GM19099 (cell line): ENCODE data around the gene TOP2A.

Experiments
- POLR2A ChIP-seq: IDR thresholded peaks from 3 replicates; pipeline ENCODE4 v1.6.1; 2011; ENCODE audit warnings: low read depth; ENCODE audit not compliant: insufficient read length; ENCODE audit errors: extremely low read depth

The TOP2A gene

DNA sequence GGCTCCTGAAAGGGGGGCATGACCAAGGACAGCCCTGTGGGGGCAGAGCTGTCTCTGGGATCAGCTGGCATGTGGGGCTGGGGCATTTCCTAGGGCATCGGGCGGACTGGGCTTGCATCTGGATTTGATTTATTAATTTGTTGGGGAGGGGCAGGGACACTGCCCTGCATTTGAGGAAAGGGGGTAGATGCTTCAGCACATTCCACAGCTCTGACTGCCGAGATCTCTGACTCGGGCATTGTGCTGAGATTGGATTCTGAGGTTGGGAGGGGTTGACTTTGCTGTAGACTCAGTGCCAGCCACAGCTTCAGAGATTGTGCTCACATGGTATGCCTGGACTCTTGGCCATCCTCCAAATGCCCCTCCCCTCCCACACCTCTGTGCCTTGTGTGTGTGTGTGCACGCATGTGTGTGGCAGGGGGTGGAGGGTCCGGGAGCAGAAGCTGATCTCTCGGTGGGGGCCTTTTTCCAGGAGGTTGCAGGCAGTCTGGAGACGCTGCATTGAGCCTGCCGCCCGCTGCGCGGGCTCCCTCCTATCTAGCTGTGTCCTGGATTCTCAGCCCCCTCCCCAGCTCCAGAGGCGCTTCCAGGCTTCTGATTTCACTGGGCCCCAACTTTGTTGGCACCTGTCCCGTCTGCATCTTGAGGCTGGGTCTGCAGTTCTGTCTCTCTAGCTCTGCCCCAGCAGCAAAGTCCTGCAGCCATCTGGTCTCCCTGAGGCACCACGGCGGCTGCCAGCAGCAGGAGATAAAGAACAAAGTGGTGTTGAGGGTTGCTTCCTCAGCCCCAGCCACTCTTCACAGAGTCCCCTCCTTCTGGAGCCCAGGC, 40.5 kb upstream of the TOP2A start:
- TF ChIP-seq POLR2A, result no peak

- no peak for TF ChIP-seq POLR2A
These were observed 39.7 kb upstream of the TOP2A start for GRCh38 chr17:40457369-40457768.

DNA sequence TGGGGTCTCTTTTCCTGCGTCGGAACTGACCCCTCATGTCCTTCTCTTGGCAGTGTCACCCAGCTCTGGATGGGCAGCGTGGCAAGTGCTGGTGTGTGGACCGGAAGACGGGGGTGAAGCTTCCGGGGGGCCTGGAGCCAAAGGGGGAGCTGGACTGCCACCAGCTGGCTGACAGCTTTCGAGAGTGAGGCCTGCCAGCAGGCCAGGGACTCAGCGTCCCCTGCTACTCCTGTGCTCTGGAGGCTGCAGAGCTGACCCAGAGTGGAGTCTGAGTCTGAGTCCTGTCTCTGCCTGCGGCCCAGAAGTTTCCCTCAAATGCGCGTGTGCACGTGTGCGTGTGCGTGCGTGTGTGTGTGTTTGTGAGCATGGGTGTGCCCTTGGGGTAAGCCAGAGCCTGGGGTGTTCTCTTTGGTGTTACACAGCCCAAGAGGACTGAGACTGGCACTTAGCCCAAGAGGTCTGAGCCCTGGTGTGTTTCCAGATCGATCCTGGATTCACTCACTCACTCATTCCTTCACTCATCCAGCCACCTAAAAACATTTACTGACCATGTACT, 38.8 kb upstream of the TOP2A start:
- no peak for TF ChIP-seq POLR2A

DNA sequence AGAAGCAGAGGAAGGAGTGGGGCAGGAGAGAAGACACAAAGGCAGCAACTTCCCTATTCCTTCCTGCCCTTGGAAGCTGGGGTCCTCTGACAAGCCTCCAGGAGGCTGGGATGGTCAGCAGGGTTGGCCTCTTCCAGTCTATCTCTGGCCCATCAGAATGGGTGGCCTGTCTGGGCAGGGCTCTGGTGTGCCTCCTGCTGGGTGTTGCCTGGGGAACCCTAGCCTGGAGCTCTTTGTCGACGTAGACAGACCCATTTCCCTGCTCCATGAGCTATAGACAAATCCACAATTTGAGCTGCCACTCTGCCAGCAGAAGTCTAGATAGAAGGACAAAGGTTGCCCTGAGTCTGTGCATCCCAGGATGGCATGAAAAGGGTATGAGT, 36.9 kb upstream of the TOP2A start:
- TF ChIP-seq POLR2A, result no peak

GRCh38 chr17:40453881-40454612, 36.4 kb upstream of the TOP2A start:
- no peak for TF ChIP-seq POLR2A

DNA sequence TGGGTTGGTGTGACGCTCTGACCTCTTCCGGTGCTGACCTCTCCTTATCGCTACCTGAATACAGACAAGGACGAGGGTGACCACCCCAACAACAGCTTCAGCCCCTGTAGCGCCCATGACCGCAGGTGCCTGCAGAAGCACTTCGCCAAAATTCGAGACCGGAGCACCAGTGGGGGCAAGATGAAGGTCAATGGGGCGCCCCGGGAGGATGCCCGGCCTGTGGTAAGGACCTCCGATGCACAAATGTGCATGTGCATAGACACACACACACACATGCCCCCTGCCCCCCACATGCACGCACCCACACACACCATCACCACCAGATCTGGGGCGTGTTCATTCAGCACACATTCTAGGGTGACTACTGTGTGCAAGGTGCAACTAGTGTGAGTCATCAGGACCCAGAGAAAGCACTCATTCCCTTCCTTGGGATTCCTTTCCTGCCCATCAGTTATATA, 35.3 kb upstream of the TOP2A start:
- no peak for TF ChIP-seq POLR2A

- no peak for TF ChIP-seq POLR2A
These were observed 34.6 kb upstream of the TOP2A start for GRCh38 chr17:40452216-40452787.

DNA sequence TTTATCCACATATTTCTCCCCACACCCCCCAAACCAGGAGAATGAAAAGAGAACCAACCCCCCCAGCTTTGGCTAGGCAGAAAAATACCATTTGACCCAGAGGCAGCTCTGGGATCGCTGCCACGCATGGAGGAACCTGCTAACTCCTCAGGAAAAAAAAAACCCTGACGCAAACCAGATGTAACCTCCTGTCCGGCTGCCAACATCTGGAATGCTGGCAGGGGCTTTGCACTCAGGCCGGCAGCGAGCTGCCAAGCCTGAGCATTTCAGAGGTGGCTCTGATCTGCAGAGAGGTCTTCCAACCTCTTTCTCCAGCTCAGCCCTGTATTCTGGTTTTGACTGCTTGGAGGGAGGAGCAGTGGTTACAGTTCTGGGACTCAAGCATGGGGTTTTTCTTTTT, 33.7 kb upstream of the TOP2A start:
- TF ChIP-seq POLR2A, result no peak

DNA sequence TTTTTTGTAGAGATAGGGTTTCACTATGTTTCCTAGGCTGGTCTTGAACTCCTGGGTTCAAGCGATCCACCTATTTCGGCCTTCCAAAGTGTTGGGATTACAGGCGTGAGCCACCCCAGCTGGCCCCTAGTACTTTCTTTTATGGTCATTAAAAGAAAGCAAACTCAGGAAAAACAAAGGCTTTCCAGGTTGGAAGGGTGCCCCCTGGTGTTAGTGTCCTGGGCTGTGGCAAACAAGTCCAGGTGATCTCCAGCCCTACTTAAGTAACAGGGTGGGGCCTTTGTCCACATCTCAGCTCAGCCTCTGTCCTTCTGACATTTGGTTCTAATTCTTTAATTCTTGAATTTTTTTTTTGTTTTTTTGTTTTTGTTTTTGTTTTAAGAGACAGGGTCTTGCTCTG, 32.5 kb upstream of the TOP2A start:
- no peak for TF ChIP-seq POLR2A

GRCh38 chr17:40448639-40449261, 31.1 kb upstream of the TOP2A start:
- TF ChIP-seq POLR2A, result no peak

DNA sequence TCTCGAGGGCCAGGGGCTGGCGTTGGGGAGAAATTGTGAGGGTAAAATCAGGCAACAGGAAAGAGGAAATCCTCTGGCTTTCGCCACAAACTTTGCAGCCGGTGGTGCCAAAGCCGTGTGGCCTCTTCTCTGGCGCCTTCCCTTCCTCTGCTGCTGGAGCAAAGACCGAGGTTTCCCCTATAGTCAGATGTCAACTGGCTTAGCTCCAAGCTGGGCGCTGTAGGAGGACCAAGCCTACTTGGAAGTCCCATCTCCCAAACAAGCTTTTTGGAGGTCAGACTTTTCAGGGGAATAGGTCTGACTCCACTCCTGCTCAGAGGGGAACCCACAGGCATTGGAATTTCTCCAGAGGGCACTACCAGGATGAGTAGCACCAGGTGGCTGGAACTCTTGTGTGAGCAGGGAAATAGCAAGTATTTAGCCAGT, 30.5 kb upstream of the TOP2A start:
- TF ChIP-seq POLR2A, result no peak

DNA sequence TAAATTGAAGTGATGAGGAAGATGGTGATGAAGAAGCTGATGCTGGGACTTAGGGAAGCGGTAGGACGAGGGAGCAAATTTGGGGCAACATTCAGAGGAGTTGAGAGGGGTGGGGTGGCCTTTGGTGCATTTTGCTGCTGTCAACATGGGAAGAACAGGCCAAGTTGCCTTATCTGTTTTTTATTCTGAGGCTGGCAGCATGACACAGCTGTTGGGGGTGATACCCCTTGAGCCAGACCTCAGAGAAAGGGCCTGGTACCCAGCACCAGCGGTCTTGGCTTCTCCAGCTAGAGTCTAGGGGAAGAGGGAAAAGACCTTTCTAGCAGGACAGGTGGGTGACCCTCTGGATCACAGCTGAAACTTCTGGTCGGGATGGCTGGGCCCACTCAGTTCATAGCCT, 30.1 kb upstream of the TOP2A start:
- no peak for TF ChIP-seq POLR2A

DNA sequence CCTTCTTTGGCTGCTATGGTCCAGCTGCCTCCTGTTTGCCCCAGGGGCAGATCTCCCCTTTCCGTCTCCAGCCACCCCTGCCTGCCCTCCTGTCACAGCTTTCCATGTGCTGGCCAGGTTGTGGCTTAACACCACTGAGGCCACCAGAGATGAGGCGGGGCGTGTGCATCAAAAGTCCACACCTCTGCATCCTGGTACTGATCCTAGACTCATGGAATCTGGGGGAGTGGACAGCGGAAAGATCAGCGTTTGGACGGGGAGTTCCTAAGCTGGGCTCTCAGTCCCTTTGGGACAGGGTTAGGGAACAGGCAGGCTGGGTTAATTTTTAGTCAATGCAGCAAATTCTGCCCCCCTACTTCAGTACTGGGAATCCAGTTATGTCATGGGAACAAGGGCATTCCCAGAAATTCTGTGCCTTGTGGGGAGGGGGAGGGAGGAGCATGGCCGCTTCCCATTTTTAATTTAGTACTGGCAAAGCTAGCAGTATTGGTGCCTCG, 29.5 kb upstream of the TOP2A start:
- TF ChIP-seq POLR2A, result no peak

- no peak for TF ChIP-seq POLR2A
These were observed 28.2 kb upstream of the TOP2A start for GRCh38 chr17:40445751-40446468.
